HPDE6-E6E7 (cell line): ENCODE measurements around the gene NOL4L.
"Not testable (repeated sequence)": the region's sequence is repeated elsewhere in the genome, so short reads cannot be mapped to it uniquely, and the experiment has no call there.

ENCODE experiments used
- DNase-seq: peaks from one replicate; pipeline ENCODE4 v3.0.0; 2011; ENCODE audit warnings: missing footprints; ENCODE audit errors: extremely low spot score

NOL4L gene

DNA sequence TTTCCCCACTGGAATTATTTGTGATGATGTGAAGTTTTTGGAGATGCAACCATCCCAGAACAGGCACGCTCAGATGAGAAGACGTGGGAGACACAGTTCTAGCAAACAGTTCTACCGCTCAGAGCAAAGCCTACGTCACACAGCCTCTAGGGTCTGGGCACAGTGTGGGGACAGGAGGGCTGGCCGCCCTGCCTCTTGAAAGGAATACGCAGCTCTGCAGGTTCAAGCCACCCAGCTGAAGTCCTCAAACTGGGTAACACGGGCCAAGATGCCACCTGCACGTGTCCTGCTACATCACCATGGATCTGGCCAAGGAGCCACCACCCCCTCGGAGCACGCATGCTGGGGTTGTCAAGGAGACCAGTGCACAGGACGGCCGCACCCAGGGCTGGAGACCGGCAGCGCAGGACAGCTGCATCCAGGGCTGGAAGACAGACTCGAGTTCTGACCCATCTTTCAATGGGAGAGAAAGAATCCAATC lies 75.0 kb downstream of the NOL4L start:
- DNase-seq, result no peak

DNA sequence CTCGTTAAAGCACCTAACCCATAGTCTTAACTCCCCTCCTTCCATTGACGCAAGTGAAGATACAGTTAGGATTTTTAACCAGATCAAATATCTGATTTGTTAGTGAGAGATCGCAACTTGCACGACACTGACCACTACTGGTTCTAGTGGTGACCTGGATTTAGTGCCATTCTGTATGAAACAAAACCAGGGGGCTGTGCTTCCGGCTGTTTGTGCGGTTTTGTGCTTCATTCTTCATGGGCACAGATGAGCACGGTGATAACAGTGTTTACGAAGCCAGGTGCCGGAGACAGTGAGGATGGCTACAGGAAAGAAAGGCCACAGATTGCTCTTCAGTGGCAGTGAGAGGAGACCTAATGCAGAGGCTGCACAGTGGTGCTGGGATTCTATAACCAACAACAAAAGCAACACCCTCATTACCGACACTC lies 75.5 kb downstream of the NOL4L start:
- DNase-seq, result no peak

GRCh38 chr20:32508775-32509119 lies 76.4 kb downstream of the NOL4L start:
- DNase-seq, result no peak

- no peak for DNase-seq
Observed at GRCh38 chr20:32507998-32508774, 76.9 kb downstream of the NOL4L start.

DNA sequence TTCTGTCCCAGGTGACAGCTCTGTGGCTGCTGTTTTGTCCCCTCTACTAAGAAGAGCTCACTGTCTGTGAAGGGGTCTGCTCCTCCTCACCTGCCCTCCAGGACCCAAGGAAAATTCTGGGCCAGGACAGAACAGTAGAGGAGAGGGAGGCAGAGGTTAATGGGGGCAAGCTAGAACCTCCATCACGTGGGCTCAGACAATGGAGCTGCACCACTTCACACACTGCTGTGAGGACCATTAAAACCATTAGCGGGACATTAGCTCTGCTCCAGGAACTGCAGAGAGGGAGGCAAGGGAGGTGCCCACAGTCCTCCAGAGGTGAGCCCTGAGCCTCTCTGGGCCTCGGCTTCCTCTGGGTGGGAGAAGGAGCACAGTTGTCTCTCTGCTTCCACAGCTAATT lies 78.4 kb downstream of the NOL4L start:
- DNase-seq, result no peak

DNA sequence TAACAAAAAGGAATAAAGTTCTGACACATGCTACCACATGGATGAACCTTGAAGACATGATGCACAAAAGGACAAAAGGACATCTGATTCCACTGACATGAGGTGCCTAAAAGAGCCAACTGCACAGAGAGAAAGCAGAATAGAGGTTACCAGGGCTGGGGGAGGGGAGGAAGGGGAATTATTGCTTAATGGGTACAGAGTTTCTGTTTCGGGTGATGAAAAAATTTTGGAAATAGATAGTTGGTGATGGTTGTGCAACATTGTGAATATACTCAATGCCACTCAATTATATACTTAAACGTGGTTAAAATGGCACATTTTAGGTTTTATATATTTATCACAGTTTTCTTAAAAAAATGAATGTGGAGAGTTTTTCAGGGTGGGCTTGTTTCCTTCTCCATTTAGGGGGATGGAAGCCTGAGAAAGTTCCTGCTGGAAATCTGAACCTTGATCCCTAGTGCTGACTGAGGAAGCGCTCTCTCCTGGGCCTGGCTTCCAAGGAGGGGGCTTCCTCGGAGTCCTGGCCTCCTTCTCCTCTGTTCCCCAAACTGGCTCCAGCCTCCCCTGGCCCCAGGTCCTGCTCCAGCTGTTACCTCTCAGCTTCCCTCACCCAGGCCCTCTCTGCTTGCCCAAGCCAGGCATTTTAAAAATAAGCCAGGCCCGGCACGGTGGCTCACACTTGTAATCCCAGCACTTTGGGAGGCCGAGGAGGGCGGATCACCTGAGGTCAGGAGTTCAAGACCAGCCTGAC lies 79.2 kb downstream of the NOL4L start:
- no peak for DNase-seq

DNA sequence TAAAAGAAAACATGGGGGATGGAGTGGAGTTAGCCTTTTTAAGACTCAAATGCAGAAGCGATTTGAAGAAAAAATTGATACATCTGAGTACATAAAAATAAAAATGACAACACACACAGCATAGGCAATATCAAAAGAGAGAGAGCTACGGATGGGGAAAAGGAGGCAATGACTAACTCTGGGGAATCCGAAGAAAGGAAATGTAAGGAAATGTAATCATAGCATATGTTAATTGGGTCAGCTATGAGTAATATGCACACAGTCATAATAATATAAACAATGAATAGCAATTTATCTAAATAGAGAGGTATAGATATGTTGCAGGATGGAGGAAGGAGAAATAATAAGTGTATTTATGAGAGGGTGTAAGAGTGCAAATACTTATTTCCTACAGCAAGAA lies 83.4 kb downstream of the NOL4L start:
- no peak for DNase-seq

DNA sequence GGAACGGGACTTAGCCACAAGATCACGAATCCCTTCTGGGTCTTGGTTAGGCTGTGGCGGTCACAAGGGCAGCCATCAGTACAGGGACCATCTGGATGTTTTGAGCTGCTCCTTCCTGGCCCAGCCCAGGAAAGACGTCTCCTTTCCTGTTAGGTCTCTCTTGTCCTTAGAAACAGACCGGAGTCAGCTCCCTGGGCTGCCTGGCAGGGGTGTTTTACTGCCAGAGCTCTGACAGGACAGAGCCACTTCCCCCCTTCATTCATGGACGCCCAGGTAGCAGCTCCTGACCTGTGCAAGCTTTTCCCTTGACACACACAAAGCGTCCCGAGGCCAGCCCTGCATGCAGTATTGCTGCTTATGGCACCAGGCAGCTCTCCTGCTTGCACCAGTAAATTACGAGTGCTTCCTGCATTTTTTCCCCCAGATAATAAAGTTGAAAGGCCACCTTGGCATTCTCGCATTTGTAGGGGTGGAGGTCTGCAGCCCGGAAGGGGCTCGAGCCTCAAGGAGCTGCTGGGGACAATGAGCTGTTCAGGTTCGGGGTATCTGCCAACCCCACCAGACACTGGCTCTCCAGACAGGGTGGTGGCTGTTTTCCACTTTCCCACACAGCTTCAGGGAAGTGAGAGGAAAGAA lies 87.4 kb downstream of the NOL4L start:
- DNase-seq, result no peak

DNA sequence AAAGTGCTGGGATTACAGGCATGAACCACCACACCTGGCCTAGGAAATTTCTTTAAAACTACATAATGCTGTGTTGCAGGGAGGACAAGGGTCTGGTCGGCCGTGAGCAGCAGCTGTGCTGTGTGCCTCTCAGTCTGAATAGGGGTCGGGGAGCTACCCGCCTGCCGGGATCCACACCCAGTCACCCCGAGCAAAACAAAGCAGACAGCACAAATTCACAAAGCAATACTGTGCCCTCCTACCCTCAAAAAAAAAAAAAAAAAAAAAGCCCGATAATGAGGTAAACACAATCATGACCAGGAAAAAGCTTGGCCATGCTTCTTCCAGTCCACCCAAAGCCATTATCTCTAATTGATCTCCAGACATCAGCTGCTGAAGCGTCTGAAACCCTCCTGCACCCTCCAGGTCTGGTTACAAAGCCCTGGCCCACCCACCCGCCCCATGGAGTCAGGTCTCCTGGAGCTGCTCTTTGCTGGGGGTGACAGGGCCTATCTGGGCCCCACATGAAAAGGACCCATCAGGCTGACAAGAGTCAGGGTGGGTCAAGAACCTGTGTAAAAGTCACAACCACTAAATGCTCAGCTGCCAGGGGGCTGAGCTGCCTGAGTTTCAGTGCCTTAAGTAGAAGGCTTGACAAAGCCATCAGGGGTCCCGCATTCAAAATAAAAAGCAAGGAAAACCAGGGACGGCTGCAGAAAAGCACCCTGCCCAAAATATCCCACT lies 88.2 kb downstream of the NOL4L start:
- DNase-seq, result no peak

GRCh38 chr20:32495949-32496348 lies 89.2 kb downstream of the NOL4L start:
- DNase-seq, result no peak

DNA sequence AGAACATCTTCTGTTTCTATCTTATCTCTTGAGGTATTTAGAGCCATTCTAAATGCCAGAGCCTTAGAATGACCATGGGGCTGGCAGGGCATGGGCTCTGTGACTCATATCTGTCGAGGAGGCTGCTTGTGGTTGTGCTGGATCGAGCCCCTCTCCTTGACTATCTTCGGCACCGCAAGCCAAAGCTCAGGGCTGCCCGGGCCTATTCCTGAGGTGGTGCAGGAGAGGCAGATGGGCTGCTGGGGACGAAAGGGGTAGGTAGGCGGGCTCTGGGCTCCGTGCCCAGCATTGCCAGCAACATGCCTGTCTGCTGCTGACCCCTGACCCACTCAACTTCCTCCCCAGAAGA lies 89.9 kb downstream of the NOL4L start:
- DNase-seq, result no peak

DNA sequence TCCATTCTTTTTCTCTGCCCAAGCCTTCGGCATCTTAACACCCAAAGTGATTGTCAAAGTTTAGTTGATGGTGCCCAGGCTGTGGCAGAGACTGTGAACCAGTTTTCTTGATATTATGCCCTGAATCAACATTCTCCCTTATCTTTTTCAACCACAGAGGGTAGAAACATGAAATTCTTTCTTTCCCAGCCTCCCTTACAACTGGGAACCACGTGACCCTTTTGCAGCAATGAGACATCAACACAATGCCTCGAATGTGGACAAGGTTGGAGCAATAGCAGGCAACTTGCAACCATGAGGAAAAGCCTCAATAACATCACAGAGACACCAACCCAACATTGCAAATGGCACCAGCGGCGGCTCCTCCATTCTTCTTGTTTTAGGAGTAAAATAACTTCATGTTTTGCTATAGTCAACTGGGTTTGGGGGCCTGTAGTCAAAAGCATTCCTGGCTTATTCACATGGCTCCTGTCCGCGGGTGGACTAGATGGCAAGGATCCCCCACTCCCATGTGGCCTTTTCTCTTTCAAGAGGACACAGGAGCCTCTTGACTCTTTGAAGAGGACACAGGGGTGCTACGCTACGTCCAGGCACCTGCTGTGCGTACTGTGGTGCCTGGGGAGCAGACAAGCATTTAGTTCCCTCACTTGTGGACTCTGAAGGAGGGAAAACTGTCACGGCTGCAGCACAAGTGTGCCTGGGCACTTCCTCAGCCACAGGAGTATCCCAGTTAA lies 90.5 kb downstream of the NOL4L start:
- no peak for DNase-seq

DNA sequence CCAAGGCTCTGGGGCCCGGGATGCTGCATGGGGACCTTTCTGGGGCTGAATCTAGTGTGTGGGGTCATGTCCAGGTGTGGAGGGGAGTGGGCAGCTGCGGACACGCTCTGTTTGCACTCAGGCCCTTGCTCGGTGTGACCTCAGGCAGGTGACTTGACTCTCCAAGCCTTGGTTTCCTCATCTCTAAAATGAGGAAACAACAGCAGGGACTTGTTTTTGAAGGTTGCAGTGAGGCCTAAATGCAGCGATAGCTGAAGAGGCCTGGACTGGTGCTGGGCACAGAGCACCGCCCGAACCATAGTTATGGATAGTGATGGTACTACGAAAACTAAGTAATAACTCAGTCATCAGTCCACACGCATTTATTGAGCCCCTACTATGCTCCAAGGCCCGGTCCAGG lies 91.8 kb downstream of the NOL4L start:
- DNase-seq, result no peak

DNA sequence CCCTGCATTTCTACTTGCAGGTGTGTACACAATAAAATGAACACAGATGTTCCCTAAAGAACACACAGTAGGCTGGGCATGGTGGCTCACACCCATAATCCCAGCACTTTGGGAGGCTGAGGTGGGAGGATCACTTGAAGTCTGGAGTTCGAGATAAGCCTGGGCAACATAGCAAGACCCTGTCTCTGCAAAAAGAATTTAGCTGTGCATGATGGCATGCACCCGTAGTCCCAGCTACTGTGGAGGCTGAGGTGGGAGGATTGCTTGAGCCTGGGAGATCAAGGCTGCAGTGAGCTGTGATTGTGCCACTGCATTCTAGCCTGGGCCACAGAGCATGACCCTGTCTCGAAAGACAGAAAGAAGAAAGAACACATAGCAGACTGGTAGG lies 93.4 kb downstream of the NOL4L start:
- not testable (repeated sequence) for DNase-seq

GRCh38 chr20:32490942-32491763 lies 94.0 kb downstream of the NOL4L start:
- DNase-seq, result no peak

GRCh38 chr20:32488066-32488838 lies 96.9 kb downstream of the NOL4L start:
- DNase-seq, result no peak

GRCh38 chr20:32487381-32487780 lies 97.8 kb downstream of the NOL4L start:
- no peak for DNase-seq

DNA sequence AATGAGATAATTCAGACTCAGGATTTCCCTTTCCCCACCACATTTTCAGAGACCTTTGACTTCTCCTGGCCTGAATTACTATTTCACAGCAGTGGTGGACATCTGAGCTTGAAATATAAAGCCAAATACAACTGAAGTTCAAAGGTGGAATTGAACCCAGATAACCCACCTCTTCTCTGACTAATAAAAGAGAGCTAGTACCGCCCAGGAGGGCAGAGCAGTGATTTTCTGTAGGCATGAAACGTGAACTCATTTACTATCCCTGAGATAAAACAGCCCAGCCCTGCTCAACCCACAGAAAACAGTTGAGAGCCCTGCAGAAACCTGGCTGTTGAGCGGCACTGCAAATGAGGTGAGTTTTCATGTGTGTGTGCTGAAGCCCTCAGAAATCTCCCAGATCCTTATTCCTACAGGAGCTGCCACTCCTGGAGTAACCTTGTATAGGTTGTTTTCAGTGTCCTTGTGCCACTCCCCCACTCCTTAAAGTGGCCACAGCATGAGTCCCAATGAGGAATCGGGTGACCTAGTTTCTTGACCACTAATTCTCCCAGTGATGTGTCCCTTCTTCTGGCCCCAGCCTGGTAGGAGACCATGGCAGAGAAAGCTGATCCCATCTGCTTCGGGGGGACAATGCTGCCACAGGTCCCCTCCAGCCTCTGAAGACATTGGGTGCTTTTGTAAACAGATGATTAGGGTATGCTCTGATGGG lies 99.2 kb downstream of the NOL4L start:
- DNase-seq, result no peak
